Mesenteric fat pad (tissue), 1 donor: Measurements from ENCODE around the gene UGT1A3. TPM values are rescaled to one million over a fixed set of nuclear protein-coding genes. Genes with fewer than 3 reads are reported as not detected.

Experiments
- DNase-seq: peaks from one replicate; pipeline ENCODE4 v3.0.0-alpha.2; 2020; ENCODE audit warnings: low spot score
- total RNA-seq: library from RNA; stranded (reverse); fragmentation: NEBNext Ultra II Directional; extraction: Animal tissue kit (Norgen Biotek cat#: 25700); gene quantifications from one replicate; pipeline ENCODE4 v1.2.1, GENCODE V29; 2021
- donor health status: DM: yes; HTN: yes; CAD: no.

Gene UGT1A3
- total RNA-seq, 1 donor from 2014 or later, result not detected

GRCh38 chr2:233793465-233794127 is 64.8 kb downstream of the UGT1A3 start:
- DNase-seq, result peak; percentile 45

- DNase-seq, result peak; percentile 82
Observed at GRCh38 chr2:233794128-233794658, 65.4 kb downstream of the UGT1A3 start.

- peak; percentile 84 for DNase-seq
Observed at GRCh38 chr2:233795735-233796171, 66.9 kb downstream of the UGT1A3 start.

- DNase-seq, result peak; percentile 22
Observed at GRCh38 chr2:233796254-233796653, 67.4 kb downstream of the UGT1A3 start.

DNA sequence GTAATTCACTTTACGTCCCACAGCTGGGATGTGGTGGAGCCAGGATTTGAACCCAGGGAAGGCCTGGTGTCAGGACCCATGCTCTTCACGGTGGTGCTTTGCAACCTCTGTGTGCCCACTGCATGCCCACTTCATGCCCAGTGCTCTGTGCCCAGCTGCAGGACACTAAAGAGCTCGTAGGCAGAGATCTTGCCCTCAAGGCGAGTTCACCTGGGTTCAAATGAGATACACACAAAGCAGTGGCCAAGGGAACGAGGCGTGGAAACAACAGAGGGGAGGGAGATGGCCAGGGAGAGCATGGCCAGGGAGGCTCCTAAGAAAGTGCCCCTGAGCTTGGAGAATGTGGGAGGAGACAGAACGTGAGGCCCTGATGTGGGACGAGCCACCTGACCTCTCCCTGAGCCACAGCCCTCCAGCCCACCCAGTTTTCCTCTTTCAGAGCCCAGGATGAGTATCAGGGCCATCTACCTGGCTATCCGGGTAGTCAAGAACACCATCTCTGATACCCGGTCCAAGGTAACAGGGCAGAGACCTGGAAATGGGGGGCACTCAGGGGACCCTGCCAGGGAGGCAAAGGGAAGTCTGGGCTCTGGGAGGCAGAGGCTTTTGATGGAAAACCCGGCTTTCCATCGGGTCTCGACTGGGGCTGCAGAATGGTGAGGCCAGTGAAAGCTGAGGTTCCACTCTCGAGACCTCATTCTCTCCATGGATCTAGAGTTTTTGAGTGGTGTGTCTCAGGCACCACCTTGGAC is 69.7 kb downstream of the UGT1A3 start:
- peak; percentile 79 for DNase-seq

DNA sequence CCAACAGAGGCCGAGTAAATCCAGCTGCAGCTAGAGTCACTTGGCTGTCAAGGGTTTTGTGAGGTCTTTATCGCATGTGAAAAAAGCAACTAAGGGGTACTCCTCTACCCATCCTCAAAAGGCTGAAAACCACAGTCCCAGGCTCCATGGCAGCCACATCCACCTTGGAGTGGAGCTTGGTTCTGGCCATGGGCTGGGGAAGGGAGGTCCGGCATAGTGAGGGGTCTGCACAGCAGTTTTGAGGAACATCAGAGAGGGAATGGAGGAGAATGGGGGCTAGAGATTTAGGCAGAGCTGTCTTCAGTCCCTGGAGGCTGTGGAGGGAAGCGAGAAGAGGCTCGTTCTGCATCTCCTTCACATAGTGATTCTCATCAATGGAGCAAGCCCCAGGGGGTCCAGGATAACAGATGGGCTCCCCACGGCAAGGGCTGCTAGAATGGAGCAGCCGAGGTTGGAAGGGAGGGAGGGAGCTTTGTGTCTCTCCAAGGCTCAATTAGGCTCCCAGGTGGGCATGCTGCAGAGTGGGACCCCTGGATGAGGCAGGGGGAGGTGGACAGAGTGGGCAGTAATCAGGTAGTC is 70.3 kb downstream of the UGT1A3 start:
- DNase-seq, result peak; percentile 37

DNA sequence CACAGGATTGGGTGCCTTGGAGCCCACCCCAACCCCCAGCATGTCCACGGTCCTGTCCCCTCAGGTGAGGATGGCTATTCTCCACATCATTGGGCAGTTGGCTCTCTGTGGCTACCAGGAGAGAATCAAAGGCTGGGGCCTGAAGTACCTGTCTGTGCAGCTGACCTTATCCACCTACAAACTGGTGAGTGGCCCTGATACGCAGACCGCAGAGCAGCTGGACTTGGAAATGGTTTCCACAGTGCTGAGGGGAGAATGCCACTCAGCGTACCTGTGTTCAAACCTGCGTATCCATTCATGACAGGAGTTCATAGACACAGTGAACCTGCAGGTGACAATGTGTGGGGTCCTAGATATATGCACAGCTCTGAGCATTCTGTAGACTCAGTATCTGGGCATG is 70.9 kb downstream of the UGT1A3 start:
- peak; percentile 28 for DNase-seq

DNA sequence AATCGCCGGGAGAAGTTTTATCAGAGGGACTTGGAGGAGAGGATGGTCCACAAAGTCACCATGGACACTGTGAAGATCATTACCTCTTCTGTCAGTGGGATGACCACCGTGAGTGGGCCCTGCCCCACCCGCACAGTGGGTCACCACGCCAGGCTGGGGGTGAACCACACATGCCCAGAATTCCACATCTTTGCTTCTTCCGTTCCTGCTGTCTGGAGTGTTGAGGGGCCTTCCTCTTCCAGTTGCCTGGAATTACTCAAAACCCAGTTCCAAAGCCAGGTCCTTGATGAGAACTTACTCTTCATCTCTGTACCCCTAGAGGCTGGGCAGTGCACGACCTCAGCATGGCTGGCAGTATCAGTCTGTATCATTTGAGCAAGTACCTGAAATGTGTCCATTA is 71.4 kb downstream of the UGT1A3 start:
- DNase-seq, result peak; percentile 53

DNA sequence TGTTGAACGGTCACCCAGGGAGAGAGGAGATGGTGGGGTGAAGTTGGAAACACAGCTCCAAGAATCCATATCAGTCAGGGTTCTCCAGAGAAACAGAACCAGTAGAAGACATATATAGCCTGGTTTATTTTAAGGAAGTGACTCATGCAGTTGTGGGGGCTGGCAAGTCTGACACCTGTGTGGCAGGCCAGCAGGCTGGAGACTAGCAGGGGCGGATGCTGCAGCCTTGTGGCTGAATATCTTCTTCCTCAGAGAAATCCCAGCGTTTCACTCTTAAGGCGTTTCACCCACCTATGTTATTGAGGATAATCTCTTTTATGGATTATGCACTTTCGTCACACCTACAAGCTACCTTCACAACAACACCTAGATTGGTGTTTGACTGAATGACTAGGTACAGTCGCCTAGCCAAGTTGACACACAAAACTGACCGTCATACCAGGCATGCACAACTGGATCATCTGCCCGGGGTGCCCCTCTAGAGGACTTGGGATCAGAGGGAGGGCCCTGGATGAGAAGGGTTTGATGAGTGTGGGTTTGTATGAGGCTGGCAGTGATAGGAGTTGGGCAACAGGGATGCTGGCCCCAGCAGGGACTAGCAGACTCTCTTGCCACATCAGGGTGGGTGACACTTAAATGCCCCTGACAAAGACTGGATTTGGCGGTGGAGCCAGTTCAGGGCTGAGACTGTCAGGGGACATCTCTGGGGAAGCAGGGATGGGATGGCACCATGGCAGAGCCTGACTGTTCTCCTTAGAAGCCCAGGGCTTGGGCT is 72.7 kb downstream of the UGT1A3 start:
- peak; percentile 76 for DNase-seq

GRCh38 chr2:233802132-233802815 is 73.4 kb downstream of the UGT1A3 start:
- peak; percentile 53 for DNase-seq

GRCh38 chr2:233803292-233803911 is 74.6 kb downstream of the UGT1A3 start:
- peak; percentile 55 for DNase-seq

- peak; percentile 55 for DNase-seq
Observed at GRCh38 chr2:233803994-233804393, 75.2 kb downstream of the UGT1A3 start.

GRCh38 chr2:233807215-233807865 is 78.5 kb downstream of the UGT1A3 start:
- DNase-seq, result peak; percentile 73

DNA sequence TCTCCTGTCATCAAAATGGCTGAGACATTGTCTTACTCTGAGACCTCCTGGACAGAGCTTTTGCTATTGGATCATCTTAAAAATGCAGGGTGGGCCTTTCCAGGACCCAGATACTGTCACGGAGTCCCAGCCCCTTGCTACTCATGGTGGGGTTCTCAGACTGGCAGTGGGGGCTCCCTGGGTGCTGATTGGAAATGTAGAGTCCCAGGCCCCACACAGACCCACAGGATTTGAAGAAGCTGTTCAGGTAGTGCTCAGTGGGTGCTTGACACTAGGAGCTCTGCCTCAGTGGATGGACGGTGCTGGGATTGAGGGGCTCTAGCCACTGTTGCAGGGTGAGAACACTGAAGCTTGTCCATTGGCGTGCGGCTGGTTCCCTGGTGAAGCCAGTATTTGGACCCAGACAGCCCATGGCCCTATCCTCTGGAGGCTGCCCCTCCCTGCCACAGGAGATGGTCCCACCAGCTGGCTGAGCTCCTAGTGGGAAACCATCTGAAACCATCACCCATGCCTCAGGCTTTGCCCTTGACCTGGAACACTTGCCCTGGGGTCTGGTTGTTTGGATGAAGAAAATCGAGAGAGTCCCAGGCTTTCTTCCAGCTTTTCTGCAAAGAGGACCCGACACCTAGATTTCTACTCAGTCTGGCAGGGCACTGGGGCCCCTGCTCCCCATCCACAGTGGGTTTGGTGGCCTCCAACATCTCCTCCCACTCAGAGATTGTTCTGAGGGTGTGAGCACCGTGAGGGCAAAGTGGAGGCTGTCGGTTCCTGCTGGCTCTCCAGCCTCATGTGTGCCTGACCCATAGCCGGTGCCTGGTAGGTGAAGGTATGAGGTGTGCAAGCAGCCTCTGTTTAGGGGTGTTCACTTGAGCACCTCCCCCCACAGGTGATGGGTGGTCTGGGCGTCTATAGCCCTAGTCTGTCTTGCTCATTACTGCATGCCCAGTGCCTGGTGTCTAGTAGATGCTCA is 79.4 kb downstream of the UGT1A3 start:
- peak; percentile 62 for DNase-seq

GRCh38 chr2:233810385-233810784 is 81.5 kb downstream of the UGT1A3 start:
- no peak for DNase-seq

DNA sequence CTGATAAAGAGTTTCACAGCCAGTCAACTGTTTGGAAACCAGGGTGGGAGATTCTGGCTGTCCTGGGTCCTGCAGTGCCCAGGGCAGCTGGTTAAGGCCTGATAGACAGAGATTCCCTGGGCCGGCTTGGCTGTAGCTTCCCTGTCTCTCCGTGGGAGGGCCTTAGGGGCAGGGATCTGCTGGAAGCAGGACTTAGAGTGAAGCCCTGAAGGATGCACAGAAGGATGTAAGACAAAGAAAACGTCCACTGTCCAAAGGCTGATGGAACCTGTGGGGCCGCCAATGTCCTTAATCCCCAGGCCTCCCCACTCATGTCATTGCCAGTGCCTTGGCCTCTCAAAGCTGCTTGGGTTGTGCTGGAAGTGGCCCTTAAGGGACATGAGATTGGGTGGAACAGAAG is 82.2 kb downstream of the UGT1A3 start:
- no peak for DNase-seq

GRCh38 chr2:233811732-233812131 is 82.9 kb downstream of the UGT1A3 start:
- DNase-seq, result peak; percentile 77
